ENCODE data around the gene USP40.
A peak's percentile ranks its signal among the peaks of the same experiment; 100 is the strongest.

Gene USP40

GRCh38 chr2:233563663-233564430 is 2.7 kb downstream of the USP40 start:
- in situ Hi-C loops (cut with MboI; ENCODE audit: low pct_unique_long_range_greater_than_20kb, low sequenced_read_pairs): no loop called here
- peak; percentile 25 for DNase-seq

GRCh38 chr2:233556881-233557736 is 9.5 kb downstream of the USP40 start:
- peak; percentile 84 for DNase-seq
- in situ Hi-C loops (cut with MboI; ENCODE audit: low pct_unique_long_range_greater_than_20kb, low sequenced_read_pairs): no loop called here

DNA sequence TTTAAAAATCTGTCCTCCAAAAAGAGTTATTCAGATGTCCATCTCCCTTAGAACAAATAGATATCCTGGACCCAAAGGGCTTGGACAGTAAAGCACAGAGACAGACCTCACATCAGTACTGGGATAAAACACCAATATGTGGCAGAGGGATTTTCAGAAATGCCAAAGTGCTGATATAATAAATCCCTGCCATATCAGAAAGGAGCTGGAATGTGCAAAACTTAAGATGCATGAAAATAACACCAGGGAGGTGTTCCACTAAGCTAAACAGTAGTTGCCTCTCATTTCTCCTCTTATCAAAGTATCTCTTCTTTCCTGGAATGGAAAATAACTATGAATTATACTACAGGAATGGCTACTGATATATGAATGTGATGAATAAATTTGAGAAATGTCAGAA is 13.2 kb downstream of the USP40 start:
- in situ Hi-C loops (cut with MboI; ENCODE audit: low pct_unique_long_range_greater_than_20kb, low sequenced_read_pairs): no loop called here
- DNase-seq: no peak

- in situ Hi-C loops (cut with MboI; ENCODE audit: low pct_unique_long_range_greater_than_20kb, low sequenced_read_pairs): no loop called here
- DNase-seq: no peak
Measured at GRCh38 chr2:233551491-233551890, 15.1 kb downstream of the USP40 start.

DNA sequence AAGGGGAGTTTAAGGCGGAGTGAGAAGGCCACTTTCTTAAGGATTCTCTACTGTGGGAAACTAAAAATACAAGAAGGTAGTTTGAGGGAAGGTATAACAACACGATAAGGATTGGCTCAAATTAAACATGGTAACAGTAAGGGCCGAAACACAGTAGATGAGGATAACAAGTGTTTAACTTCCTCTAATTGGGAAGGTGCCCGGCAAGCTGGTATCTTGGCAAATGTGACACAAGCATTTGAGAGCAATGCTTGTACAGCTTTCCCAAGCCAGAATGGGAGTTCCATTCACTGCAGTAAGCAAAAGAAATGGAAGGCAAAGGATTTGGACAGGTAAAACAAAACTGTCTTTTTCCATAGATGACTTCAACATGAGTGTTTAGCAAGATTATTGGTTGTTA is 19.8 kb downstream of the USP40 start:
- in situ Hi-C loops (cut with MboI; ENCODE audit: low pct_unique_long_range_greater_than_20kb, low sequenced_read_pairs): no loop called here
- DNase-seq: no peak

DNA sequence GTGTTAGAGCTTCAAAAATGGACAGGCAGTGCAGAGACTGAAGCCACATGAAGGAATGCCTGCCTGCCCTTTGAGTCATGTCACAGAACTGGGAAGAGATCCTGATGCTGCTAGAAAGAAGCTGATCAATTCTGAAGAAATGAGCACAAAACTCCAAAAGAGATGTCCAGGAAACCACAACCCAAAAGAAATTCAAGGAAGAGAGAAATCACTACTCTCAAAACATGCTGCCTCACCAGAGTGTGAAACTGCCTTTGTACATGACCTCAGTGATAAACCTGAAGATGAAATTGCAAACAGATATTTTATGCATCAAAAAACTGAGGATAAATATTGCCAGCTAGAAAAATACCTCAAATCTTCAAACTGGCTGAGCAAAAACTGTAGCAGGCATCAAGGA is 20.5 kb downstream of the USP40 start:
- DNase-seq: no peak
- in situ Hi-C loops (cut with MboI; ENCODE audit: low pct_unique_long_range_greater_than_20kb, low sequenced_read_pairs): no loop called here

DNA sequence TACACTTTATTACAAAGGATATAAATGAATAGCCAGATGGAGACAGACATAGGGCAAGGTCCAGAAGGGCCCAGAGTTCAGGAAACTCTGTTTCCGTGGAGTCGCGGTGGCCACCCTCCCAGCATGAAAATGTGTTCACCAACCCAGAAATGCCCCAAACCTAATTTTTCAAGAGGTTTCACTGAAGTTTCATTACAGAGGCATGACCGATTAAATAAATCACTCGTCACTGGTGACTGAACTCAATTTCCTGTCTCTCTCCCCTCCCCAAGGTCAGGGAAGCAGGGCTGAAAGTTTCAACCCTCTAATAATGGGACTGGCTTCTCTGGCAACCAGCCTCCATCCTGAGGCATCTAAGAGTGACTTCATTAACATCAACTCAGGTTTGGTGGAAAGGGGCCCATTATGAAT is 22.4 kb downstream of the USP40 start:
- in situ Hi-C loops (cut with MboI; ENCODE audit: low pct_unique_long_range_greater_than_20kb, low sequenced_read_pairs): no loop called here
- DNase-seq: no peak

- DNase-seq: no peak
- in situ Hi-C loops (cut with MboI; ENCODE audit: low pct_unique_long_range_greater_than_20kb, low sequenced_read_pairs): no loop called here
Measured at GRCh38 chr2:233542507-233542906, 24.1 kb downstream of the USP40 start.

GRCh38 chr2:233538741-233539140 is 27.8 kb downstream of the USP40 start:
- in situ Hi-C loops (cut with MboI; ENCODE audit: low pct_unique_long_range_greater_than_20kb, low sequenced_read_pairs): no loop called here
- DNase-seq: no peak

DNA sequence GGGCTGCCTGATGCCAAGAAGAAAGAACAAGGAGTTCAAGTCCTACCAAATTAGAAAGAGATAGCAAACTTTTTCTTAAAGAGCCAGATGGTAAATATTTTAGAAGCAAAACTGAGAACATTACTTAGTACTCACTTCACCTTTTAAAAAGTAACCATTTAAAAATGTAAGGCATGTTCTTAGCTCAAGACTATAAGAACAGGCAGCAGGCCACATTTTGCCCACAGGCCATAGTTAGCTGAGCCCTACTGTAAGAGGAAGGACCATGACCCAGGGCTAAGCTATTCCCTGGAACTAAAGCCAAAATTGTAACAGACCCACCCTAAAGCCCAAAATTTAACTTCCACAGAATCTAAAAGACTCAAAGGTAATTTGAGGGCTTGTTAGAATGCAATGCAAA is 31.3 kb downstream of the USP40 start:
- DNase-seq: no peak
- in situ Hi-C loops (cut with MboI; ENCODE audit: low pct_unique_long_range_greater_than_20kb, low sequenced_read_pairs): no loop called here

DNA sequence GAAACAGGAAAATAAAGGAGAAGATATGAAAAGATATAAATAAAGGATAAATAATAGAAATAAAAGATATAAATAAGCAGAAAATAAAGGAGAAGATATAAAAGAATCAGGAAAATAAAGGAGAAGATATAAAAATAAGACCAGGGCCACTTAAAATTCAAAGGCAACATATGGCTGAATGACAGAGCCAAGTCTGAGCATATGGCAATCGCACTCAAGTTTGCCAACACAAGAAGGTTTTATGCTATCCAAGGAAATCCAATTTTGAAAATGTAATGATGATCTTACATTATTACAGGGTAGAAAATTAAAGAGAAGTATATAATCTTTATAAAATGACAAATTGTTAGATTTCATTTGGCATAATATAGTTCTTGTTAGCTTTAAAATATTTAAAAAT is 33.6 kb downstream of the USP40 start:
- in situ Hi-C loops (cut with MboI; ENCODE audit: low pct_unique_long_range_greater_than_20kb, low sequenced_read_pairs): no loop called here
- DNase-seq: no peak

GRCh38 chr2:233531955-233532354 is 34.6 kb downstream of the USP40 start:
- in situ Hi-C loops (cut with MboI; ENCODE audit: low pct_unique_long_range_greater_than_20kb, low sequenced_read_pairs): no loop called here
- no peak for DNase-seq

DNA sequence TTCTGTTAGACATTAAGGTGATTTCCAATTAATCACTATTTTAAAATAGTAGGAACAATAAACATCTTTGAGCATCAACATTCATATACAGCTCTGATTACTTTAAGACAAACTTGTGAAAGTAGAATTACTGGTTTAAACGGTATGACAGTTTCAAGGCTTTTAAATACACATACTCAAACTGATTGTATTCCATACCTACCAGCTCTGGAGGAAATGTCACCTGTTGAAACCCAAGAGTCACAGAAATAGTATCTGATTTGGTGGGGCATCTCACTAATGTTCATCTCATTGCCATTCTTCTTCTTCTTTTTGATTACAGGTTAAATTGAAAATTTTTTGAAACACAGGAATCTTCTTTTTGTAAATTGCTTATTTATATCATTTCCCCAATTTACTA is 36.2 kb downstream of the USP40 start:
- in situ Hi-C loops (cut with MboI; ENCODE audit: low pct_unique_long_range_greater_than_20kb, low sequenced_read_pairs): no loop called here
- DNase-seq: no peak

DNA sequence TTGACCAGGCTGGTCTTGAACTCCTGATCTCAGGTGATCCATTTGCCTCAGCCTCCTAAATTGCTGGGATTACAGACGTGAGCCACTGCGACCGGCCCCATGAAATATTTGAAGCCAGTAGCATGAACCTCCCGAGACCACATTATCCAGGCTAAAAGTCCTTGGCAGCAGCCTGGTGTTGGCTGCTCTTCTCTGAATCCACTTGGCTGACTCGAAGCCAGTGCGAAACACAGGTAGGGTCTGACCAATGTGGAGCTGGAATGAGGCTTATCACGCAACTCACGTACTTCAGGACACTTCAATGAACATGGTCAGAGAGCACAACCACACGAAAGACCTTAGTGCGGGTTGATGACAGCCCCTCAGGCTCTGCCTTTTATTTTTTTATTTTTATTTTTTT is 38.4 kb downstream of the USP40 start:
- in situ Hi-C loops (cut with MboI; ENCODE audit: low pct_unique_long_range_greater_than_20kb, low sequenced_read_pairs): no loop called here
- DNase-seq: no peak

GRCh38 chr2:233525791-233526190 is 40.8 kb downstream of the USP40 start:
- no peak for DNase-seq
- in situ Hi-C loops (cut with MboI; ENCODE audit: low pct_unique_long_range_greater_than_20kb, low sequenced_read_pairs): no loop called here

DNA sequence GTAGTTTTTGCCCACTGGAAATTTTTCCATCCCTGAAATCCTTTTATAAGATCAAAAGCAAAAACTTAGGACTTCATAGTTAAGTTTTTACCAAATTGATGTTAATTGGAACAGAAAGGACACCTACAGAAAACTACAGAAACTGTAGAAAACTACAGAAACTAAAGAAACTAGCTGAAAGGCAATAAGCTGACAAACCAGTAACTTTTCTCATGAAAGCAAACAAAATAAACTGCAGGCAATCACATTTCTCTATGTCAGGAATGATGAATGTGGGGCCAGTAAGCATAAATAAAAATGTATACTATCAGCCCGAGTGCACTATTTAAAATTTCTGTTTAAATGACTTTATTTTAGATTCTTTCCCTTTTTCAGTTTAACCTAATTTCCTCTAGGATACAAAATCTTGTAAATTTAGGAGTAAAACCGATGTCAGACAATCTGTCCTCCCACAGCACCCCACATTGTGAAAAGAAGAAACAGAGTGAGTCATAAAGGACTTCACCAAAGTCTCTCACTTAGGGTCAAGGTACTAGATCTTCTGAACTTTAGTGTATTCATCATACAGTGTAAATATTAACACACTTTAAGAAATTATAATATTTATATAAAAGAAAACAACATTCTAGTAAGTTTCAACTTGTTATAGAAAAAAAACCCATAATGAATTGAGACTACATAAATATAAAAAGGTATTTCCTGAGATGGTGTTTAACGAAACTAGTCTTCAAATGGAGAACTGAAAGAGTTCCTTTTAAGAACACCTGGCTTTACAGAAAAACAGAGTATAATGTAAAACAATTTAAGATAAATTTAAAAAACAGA is 46.6 kb downstream of the USP40 start:
- DNase-seq: no peak
- in situ Hi-C loops (cut with MboI; ENCODE audit: low pct_unique_long_range_greater_than_20kb, low sequenced_read_pairs): no loop called here

DNA sequence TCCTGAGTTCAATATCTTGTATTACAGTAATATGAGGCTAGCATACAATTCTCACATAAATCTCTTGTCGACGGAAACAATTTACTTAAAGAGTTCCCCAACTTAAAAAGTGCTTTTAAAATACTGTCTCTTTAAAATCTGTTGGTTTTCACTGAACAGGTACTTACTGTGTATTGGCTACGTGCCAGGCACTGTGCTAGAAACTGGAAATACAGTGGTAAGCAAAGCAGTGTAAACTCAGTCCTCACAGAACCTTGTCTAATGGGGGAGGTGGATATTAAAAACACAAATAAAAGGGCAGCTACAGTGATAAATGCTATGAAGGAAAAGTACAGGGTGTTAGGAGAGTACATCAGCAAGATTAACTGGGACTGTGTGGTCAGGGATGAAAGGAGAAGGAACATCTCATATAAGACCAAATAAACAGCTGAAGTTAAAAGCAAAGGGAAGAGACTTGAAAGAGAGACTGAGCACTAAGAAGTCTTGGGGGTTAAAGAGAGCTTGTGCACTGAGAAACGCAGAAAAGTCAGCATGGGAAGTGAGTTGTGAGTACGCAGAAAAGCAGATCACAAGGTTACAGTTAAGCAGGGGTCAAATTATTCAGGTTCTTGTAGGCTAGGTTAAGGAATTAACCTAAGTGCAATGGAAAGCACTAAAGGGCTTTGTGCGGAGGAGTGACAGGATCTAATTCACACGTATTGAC is 52.5 kb downstream of the USP40 start:
- in situ Hi-C loops (cut with MboI; ENCODE audit: low pct_unique_long_range_greater_than_20kb, low sequenced_read_pairs): no loop called here
- DNase-seq: no peak

GRCh38 chr2:233503947-233504637 is 62.5 kb downstream of the USP40 start:
- no peak for DNase-seq
- in situ Hi-C loops (cut with MboI; ENCODE audit: low pct_unique_long_range_greater_than_20kb, low sequenced_read_pairs): no loop called here

DNA sequence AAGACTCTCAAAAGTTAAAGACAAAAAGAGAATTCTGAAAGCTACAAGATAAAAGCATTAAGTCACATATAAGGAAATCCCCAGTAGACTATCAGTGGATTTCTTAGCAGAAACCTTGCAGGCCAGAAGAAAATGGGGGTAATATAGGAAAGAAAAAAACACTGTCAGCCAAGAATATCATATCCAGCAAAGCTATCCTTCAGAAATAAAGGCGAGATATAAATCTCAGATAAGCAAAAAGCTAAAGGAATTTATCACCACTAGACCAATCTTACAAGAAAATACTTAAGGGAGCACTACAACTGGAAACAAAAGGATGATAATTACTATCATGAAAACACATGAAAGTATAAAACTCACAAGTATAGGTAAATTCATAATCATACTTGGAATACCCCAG is 63.1 kb downstream of the USP40 start:
- in situ Hi-C loops (cut with MboI; ENCODE audit: low pct_unique_long_range_greater_than_20kb, low sequenced_read_pairs): no loop called here
- DNase-seq: no peak

Measured in KBM-7 (cell line).